Ascending aorta (tissue), 2 donors: ENCODE data around the gene KRT73. TPM values are rescaled to one million over a fixed set of nuclear protein-coding genes. Genes with fewer than 3 reads are reported as not detected.

Experiments
- DNase-seq, 2 donors: peaks; one replicate each; pipeline ENCODE4 v3.0.0-alpha.2; 2019; ENCODE audit warnings: low spot score in 2 of 2
- H3K27ac ChIP-seq, 2 donors: fragments of 200-600 bp; sonication (generic); one replicate each; pipeline ENCODE4 v1.5.1; 2016 to 2017; ENCODE audit warnings: mild to moderate bottlenecking in 1 of 2
- H3K27me3 ChIP-seq: fragments of 200-600 bp; sonication (generic); one replicate; pipeline ENCODE4 v1.5.1; 2017
- H3K36me3 ChIP-seq, 2 donors: fragments of 200-600 bp; sonication (generic); one replicate each; pipeline ENCODE4 v1.5.1; 2016
- H3K4me1 ChIP-seq, 2 donors: fragments of 200-600 bp; sonication (generic); one replicate each; pipeline ENCODE4 v1.5.1; 2016 to 2017; ENCODE audit warnings: mild to moderate bottlenecking in 1 of 2
- H3K4me3 ChIP-seq, 2 donors: fragments of 200-600 bp; sonication (generic); one replicate each; pipeline ENCODE4 v1.5.1; 2016 to 2017; ENCODE audit warnings: mild to moderate bottlenecking in 1 of 2
- H3K9me3 ChIP-seq, 2 donors: fragments of 200-600 bp; sonication (generic); one replicate each; pipeline ENCODE4 v1.5.1; 2016
- CTCF ChIP-seq, 3 experiments: fragments of 200-600 bp in 2 of 3; fragments of 450-650 bp in 1 of 3; sonication (generic) in 2 of 3; IDR thresholded peaks; one replicate each; pipeline ENCODE4 v1.5.1; 2016 to 2019; ENCODE audit warnings: antibody characterized with exemption in 3 of 3, mild to moderate bottlenecking in 1 of 3, moderate library complexity in 1 of 3
- intact Hi-C: fragments of 100-400 bp; cut with DNase I; formaldehyde crosslinking; loops from one replicate; pipeline ENCODE4 v1.15.1; 2023
- total RNA-seq: library from RNA; depleted of rRNA; stranded (reverse); fragments of >200 nt; gene quantifications from one replicate; pipeline ENCODE4 v1.1.0, GENCODE V29; 2016

The KRT73 gene
- total RNA-seq, 1 donor from 2014 or later: not detected

GRCh38 chr12:52615208-52615868, 3.0 kb downstream of the KRT73 start:
- DNase-seq: peak in 1 of 2 donors; percentile 46
- intact Hi-C loops: no loop called here
- Histone ChIP-seq H3K4me3 (no peak overlapping the region), H3K9me3 (no peaks in the 10 kb centered on the region), H3K4me1 (no peaks in the 10 kb centered on the region), H3K27ac (no peak overlapping the region), H3K27me3 (no peaks in the 10 kb centered on the region), H3K36me3 (no peaks in the 10 kb centered on the region)
- no peak for TF ChIP-seq CTCF (IDR thresholded peaks at IDR 0.05)

- H3K27ac ChIP-seq: no peak overlapping the region
- H3K4me1 ChIP-seq: no peaks in the 10 kb centered on the region
- no peaks in the 10 kb centered on the region for H3K36me3 ChIP-seq
- DNase-seq: peak in 1 of 2 donors; percentile 51
- H3K4me3 ChIP-seq: no peak overlapping the region
- no peaks in the 10 kb centered on the region for H3K9me3 ChIP-seq
- H3K27me3 ChIP-seq: no peaks in the 10 kb centered on the region
- intact Hi-C loops: no loop called here
- no peak for TF ChIP-seq CTCF (IDR thresholded peaks at IDR 0.05)
Measured at GRCh38 chr12:52614381-52615207, 3.8 kb downstream of the KRT73 start.

- TF ChIP-seq CTCF (IDR thresholded peaks at IDR 0.05): no peak
- intact Hi-C loops: no loop called here
- H3K27me3 ChIP-seq: no peaks in the 10 kb centered on the region
- no peaks in the 10 kb centered on the region for H3K36me3 ChIP-seq
- DNase-seq: peak in 1 of 2 donors; percentile 37
- H3K9me3 ChIP-seq: no peaks in the 10 kb centered on the region
- H3K4me1 ChIP-seq: no peaks in the 10 kb centered on the region
- H3K27ac ChIP-seq: no peak overlapping the region
- no peak overlapping the region for H3K4me3 ChIP-seq
Measured at GRCh38 chr12:52613384-52614030, 4.9 kb downstream of the KRT73 start.

- intact Hi-C loops: no loop called here
- Histone ChIP-seq H3K4me1 (no peaks in the 10 kb centered on the region), H3K27me3 (no peaks in the 10 kb centered on the region), H3K9me3 (no peaks in the 10 kb centered on the region), H3K36me3 (no peaks in the 10 kb centered on the region), H3K27ac (no peak overlapping the region), H3K4me3 (no peak overlapping the region)
- TF ChIP-seq CTCF (IDR thresholded peaks at IDR 0.05): no peak
- no peak for DNase-seq
Measured at GRCh38 chr12:52612431-52613383, 5.7 kb downstream of the KRT73 start.

GRCh38 chr12:52611080-52611468, 7.3 kb downstream of the KRT73 start:
- Histone ChIP-seq H3K4me3 (no peak overlapping the region), H3K9me3 (no peaks in the 10 kb centered on the region), H3K27ac (no peak overlapping the region), H3K4me1 (no peaks in the 10 kb centered on the region), H3K36me3 (no peaks in the 10 kb centered on the region), H3K27me3 (no peaks in the 10 kb centered on the region)
- intact Hi-C loops: no loop called here
- no peak for DNase-seq
- no peak for TF ChIP-seq CTCF (IDR thresholded peaks at IDR 0.05)
